ENCODE results near the gene GSTO2. TPM values are rescaled to one million over a fixed set of nuclear protein-coding genes. Genes with fewer than 3 reads are reported as not detected.
A peak's percentile ranks its signal among the peaks of the same experiment; 100 is the strongest.

GSTO2 gene
- total and polyA plus RNA-seq, 10 of the 15 experiments (the other 5 are each of a cell fraction or from before 2014, with no cell fraction given) = 0.16 to 0.86 (median 0.46) TPM

- TF ChIP-seq POU2F2 (IDR thresholded peaks at IDR 0.05; ENCODE audit: borderline replicate concordance, low read depth, low read length) (no peak), MEF2A (IDR thresholded peaks at IDR 0.05; ENCODE audit: insufficient read depth, low read depth, low read length) (0 out of 2 replicates have a peak, but pooled peaks have one; percentile 34), EED (IDR thresholded peaks at IDR 0.05; ENCODE audit: low read depth) (0 out of 2 replicates have a peak, but pooled peaks have one; percentile 28)
- 49% methylated on average over 11 of the region's 11 CpGs for WGBS (ENCODE audit: insufficient coverage, insufficient replicate concordance, low lambda C conversion rate, missing lambda C conversion rate)
- no TSS peak for BruUV-seq (replicated peaks)
- FAIRE-seq (no peak), DNase-seq (ENCODE audit: low read depth, low spot score) (no peak), ATAC-seq (no peak)
- Histone ChIP-seq H3K79me2 (ENCODE audit: control insufficient read depth, insufficient read depth, low read length) (peaks cover 38% of the 10 kb centered on the region), H3K4me2 (ENCODE audit: control insufficient read depth, insufficient read depth) (peak overlapping the region; percentile 98), H3K9me3 (replicated peaks; ENCODE audit: control insufficient read depth, insufficient read depth, low read length) (no peaks in the 10 kb centered on the region), H3K9ac (ENCODE audit: control insufficient read depth, insufficient read depth, low read length) (peak overlapping the region; percentile 91), H2AFZ (ENCODE audit: control insufficient read depth, low read depth, low read length) (peak overlapping the region; percentile 86), H3K27ac (ENCODE audit: control insufficient read depth, insufficient read depth) (0 out of 2 replicates have a peak overlapping the region, but pooled peaks have one; percentile 96), H3K4me1 (ENCODE audit: control insufficient read depth, insufficient read depth, low read length) (peaks cover 19% of the 10 kb centered on the region), H3K4me3 (peak overlapping the region; percentile 94), H3K27me3 (replicated peaks in 1 of 2; ENCODE audit: control insufficient read depth in 2 of 2, insufficient read depth in 2 of 2, low read length in 1 of 2) (no peaks in the 10 kb centered on the region), H4K20me1 (ENCODE audit: control insufficient read depth, insufficient read depth) (peaks cover 10% of the 10 kb centered on the region), H3K36me3 (ENCODE audit: control insufficient read depth in 2 of 2, insufficient read depth in 2 of 2, low read length in 1 of 2) (peaks cover 0 to 2% of the 10 kb centered on the region in 2 experiments; a peak in 1 of 4 replicates)
- POLR2A ChIA-PET = interaction anchor here (1.1 kb wide), 1 partner anchor 65 kb away, joined by 3 read pairs; no protein-coding TSS in a partner anchor
- in situ Hi-C loops (cut with MboI) = loop anchor here (10.0 kb wide), 1 partner anchor 45 kb away; no protein-coding TSS in a partner anchor
- CTCF ChIA-PET = interaction anchor here (0.8 to 7.2 kb wide), 6 partner anchors 11 to 91 kb away, joined by 3 to 111 read pairs (median 11); partner anchors contain the start of gene CFAP58
- RAD21 ChIA-PET (ENCODE audit: unreplicated experiment) = interaction anchor here (1.2 to 5.7 kb wide), 3 partner anchors 10 to 33 kb away, joined by 3 to 39 read pairs (median 8); no protein-coding TSS in a partner anchor
- intact Hi-C loops (cut with micrococcal nuclease; ENCODE audit: unreplicated experiment) = loop anchor here (10.0 kb wide), 2 partner anchors 425 to 645 kb away; partner anchors contain the start of gene STN1
- SMC1A ChIA-PET (ENCODE audit: uncharacterized antibody, unreplicated experiment) = interaction anchor here (1.1 to 7.0 kb wide), 6 partner anchors 12 to 65 kb away, joined by 3 to 58 read pairs (median 8); no protein-coding TSS in a partner anchor
Measured at GRCh38 chr10:104339469-104340110, 70.6 kb downstream of the GSTO2 start.

- in situ Hi-C loops (cut with MboI) = loop anchor here (10.0 kb wide), 1 partner anchor 45 kb away; no protein-coding TSS in a partner anchor
- DNase-seq (ENCODE audit: low read depth, low spot score) = no peak
Measured at GRCh38 chr10:104340111-104340526, 71.1 kb downstream of the GSTO2 start.

More at GRCh38 chr10:104340111-104340526, 71.1 kb downstream of the GSTO2 start:
- no peak for TF ChIP-seq ELK1 (IDR thresholded peaks at IDR 0.05; ENCODE audit: low read depth, low read length)
- no peak for TF ChIP-seq USF2 (IDR thresholded peaks at IDR 0.05; ENCODE audit: borderline replicate concordance, low read depth, low read length)
- no peak for TF ChIP-seq PAX8 (IDR thresholded peaks at IDR 0.05)
- TF ChIP-seq BHLHE40 (IDR thresholded peaks at IDR 0.05; ENCODE audit: borderline replicate concordance in 1 of 2, low read depth in 2 of 2, low read length in 1 of 2) = no peak
- no peak for TF ChIP-seq GABPA (IDR thresholded peaks at IDR 0.05; ENCODE audit: low read depth)
- TF ChIP-seq PML (IDR thresholded peaks at IDR 0.05; ENCODE audit: low read length) = no peak
- no peak overlapping the region for H2AFZ ChIP-seq (ENCODE audit: control insufficient read depth, low read depth, low read length)
- no peak overlapping the region for H3K9ac ChIP-seq (ENCODE audit: control insufficient read depth, insufficient read depth, low read length)
- no peaks in the 10 kb centered on the region for H3K27me3 ChIP-seq (replicated peaks in 1 of 2; ENCODE audit: control insufficient read depth in 2 of 2, insufficient read depth in 2 of 2, low read length in 1 of 2)
- H3K79me2 ChIP-seq (ENCODE audit: control insufficient read depth, insufficient read depth, low read length) = peaks cover 32% of the 10 kb centered on the region
- intact Hi-C loops (cut with micrococcal nuclease; ENCODE audit: unreplicated experiment) = no loop called here
- H4K20me1 ChIP-seq (ENCODE audit: control insufficient read depth, insufficient read depth) = peaks cover 5% of the 10 kb centered on the region
- ChIA-PET SMC1A (ENCODE audit: uncharacterized antibody, unreplicated experiment) (interaction anchor here (1.3 to 7.0 kb wide), 4 partner anchors 11 to 42 kb away, joined by 3 to 58 read pairs (median 13); no protein-coding TSS in a partner anchor), RAD21 (ENCODE audit: unreplicated experiment) (no interaction called here), CTCF (interaction anchor here (0.8 to 7.2 kb wide), 3 partner anchors 10 to 34 kb away, joined by 3 to 111 read pairs (median 54); partner anchors contain the start of gene CFAP58), POLR2A (no interaction called here)
- ATAC-seq (no peak), FAIRE-seq (no peak)
- H3K36me3 ChIP-seq (ENCODE audit: control insufficient read depth in 2 of 2, insufficient read depth in 2 of 2, low read length in 1 of 2) = no peaks in the 10 kb centered on the region
- no peak overlapping the region for H3K4me2 ChIP-seq (ENCODE audit: control insufficient read depth, insufficient read depth)
- no TSS peak for BruUV-seq (replicated peaks)
- H3K27ac ChIP-seq (ENCODE audit: control insufficient read depth, insufficient read depth) = no peak overlapping the region
- no peak overlapping the region for H3K4me3 ChIP-seq
- no peaks in the 10 kb centered on the region for H3K9me3 ChIP-seq (replicated peaks; ENCODE audit: control insufficient read depth, insufficient read depth, low read length)
- H3K4me1 ChIP-seq (ENCODE audit: control insufficient read depth, insufficient read depth, low read length) = peaks cover 17% of the 10 kb centered on the region
- WGBS (ENCODE audit: insufficient coverage, insufficient replicate concordance, low lambda C conversion rate, missing lambda C conversion rate) = 74% methylated on average over 4 of the region's 4 CpGs

Data from GM12878 (cell line).